Measurements from ENCODE around the gene GCDH.
"Not testable (repeated sequence)": the region's sequence is repeated elsewhere in the genome, so short reads cannot be mapped to it uniquely, and the experiment has no call there.

GCDH gene

GRCh38 chr19:12872941-12873890, 17.7 kb upstream of the GCDH start:
- DNase-seq = no peak

GRCh38 chr19:12873891-12874745, 16.8 kb upstream of the GCDH start:
- no peak for DNase-seq

- DNase-seq = no peak
Measured at GRCh38 chr19:12875086-12875485, 15.9 kb upstream of the GCDH start.

GRCh38 chr19:12880551-12881171, 10.3 kb upstream of the GCDH start:
- no peak for DNase-seq

- peak; percentile 39 to 83 for DNase-seq
Measured at GRCh38 chr19:12881172-12881808, 9.7 kb upstream of the GCDH start, which contains the start of gene DNASE2. TSS of gene DNASE2 (minus strand) at chr19:12881449. CDS start at chr19:12881375, 74 bp downstream.

- no peak for DNase-seq
Measured at GRCh38 chr19:12882589-12882988, 8.4 kb upstream of the GCDH start.

- no peak for DNase-seq
Measured at GRCh38 chr19:12884202-12884601, 6.8 kb upstream of the GCDH start.

GRCh38 chr19:12884627-12884925, 6.4 kb upstream of the GCDH start:
- no peak for DNase-seq

GRCh38 chr19:12884926-12885748, 5.8 kb upstream of the GCDH start:
- peak in 1 of 2 donors; percentile 39 for DNase-seq

- no peak for DNase-seq
Measured at GRCh38 chr19:12885749-12886650, 5.0 kb upstream of the GCDH start.

GRCh38 chr19:12886651-12886968, 4.3 kb upstream of the GCDH start:
- DNase-seq = no peak

GRCh38 chr19:12886969-12887747, 3.8 kb upstream of the GCDH start, which contains the start of gene KLF1:
TSS of gene KLF1 (minus strand) at chr19:12887201. CDS start at chr19:12887140, 61 bp downstream.
- DNase-seq = no peak

GRCh38 chr19:12888006-12888603, 2.9 kb upstream of the GCDH start:
- DNase-seq = no peak

- not testable (repeated sequence) for DNase-seq
Measured at GRCh38 chr19:12890299-12890786, 617 bp upstream of the GCDH start.

GRCh38 chr19:12891553-12892021, 627 bp downstream of the GCDH start:
- no peak for DNase-seq

- DNase-seq = no peak
Measured at GRCh38 chr19:12893582-12893981, 2.6 kb downstream of the GCDH start.

GRCh38 chr19:12896460-12896859, 5.5 kb downstream of the GCDH start:
- DNase-seq = no peak

- no peak for DNase-seq
Measured at GRCh38 chr19:12899891-12900518, 9.0 kb downstream of the GCDH start.

- no peak for DNase-seq
Measured at GRCh38 chr19:12907166-12907565, 16.2 kb downstream of the GCDH start.
